SK-N-SH (cell line): ENCODE measurements around the gene LAMC2. TPM values are rescaled to one million over a fixed set of nuclear protein-coding genes. Genes with fewer than 3 reads are reported as not detected.

ENCODE experiments used
- CTCF ChIA-PET: fragments of 300-600, 350-600 bp; formaldehyde crosslinking; extraction: SDS; loops from one replicate; lab custom pipeline; 2021; lab: Yijun Ruan, JAX
- POLR2A ChIA-PET: fragments of 350-600 bp; sonication (Branson Sonifier 250); formaldehyde crosslinking; extraction: SDS; loops from one replicate; lab custom pipeline; 2020; ENCODE audit warnings: antibody characterized with exemption, inconsistent platforms; lab: Yijun Ruan, JAX
- DNase-seq: peaks from one replicate; pipeline ENCODE4 v3.0.0; 2012
- H2AFZ ChIP-seq: fragments of 200-600 bp; sonication (generic); 2 replicates; pipeline ENCODE4 v1.8.1; 2016; ENCODE audit warnings: antibody characterized with exemption, mild to moderate bottlenecking, low read depth
- H3F3A ChIP-seq: fragments of 200-600 bp; sonication (generic); replicated peaks from 2 replicates; pipeline ENCODE3; 2016; ENCODE audit warnings: antibody characterized with exemption, mild to moderate bottlenecking; ENCODE audit not compliant: insufficient read depth
- H3K27ac ChIP-seq, 2 experiments: fragments of 200-500 bp in 1 of 2; fragments of 200-600 bp in 1 of 2; sonication (Bioruptor generic) in 1 of 2; sonication (generic), shearing (Covaris generic) in 1 of 2; 2 replicates each; pipeline versions ENCODE4 v1.5.1 to v1.6.1; 2014 to 2016; ENCODE audit warnings: low read depth in 2 of 2, inconsistent platforms in 1 of 2, low read length in 1 of 2, mild to moderate bottlenecking in 1 of 2, mixed read lengths in 1 of 2
- H3K27me3 ChIP-seq: fragments of 200-600 bp; sonication (generic), shearing (Covaris generic); 2 replicates; pipeline ENCODE4 v1.6.1; 2016; ENCODE audit warnings: mixed run types; ENCODE audit not compliant: insufficient read depth
- H3K36me3 ChIP-seq, 2 experiments: fragments of 200-500 bp in 1 of 2; fragments of 200-600 bp in 1 of 2; sonication (Bioruptor generic) in 1 of 2; sonication (generic) in 1 of 2; replicated peaks in 1 of 2; 2 replicates each; pipeline versions ENCODE3 to v1.5.1; 2014 to 2016; ENCODE audit warnings: low read length in 1 of 2, mild to moderate bottlenecking in 1 of 2; ENCODE audit not compliant: insufficient read depth in 2 of 2, control insufficient read depth in 1 of 2
- H3K4me1 ChIP-seq, 2 experiments: fragments of 200-500 bp in 1 of 2; fragments of 200-600 bp in 1 of 2; sonication (Bioruptor generic) in 1 of 2; sonication (generic), shearing (Covaris generic) in 1 of 2; 2 replicates each; pipeline versions ENCODE4 v1.5.1 to v1.6.1; 2014 to 2016; ENCODE audit warnings: low read depth in 1 of 2, low read length in 1 of 2, mixed run types in 1 of 2; ENCODE audit not compliant: insufficient read depth in 2 of 2, control insufficient read depth in 1 of 2
- H3K4me2 ChIP-seq: fragments of 200-600 bp; sonication (generic), shearing (Covaris generic); 2 replicates; pipeline ENCODE4 v1.6.1; 2017; ENCODE audit warnings: mixed run types
- H3K4me3 ChIP-seq, 2 experiments: fragments of 200-500 bp in 1 of 2; fragments of 200-600 bp in 1 of 2; sonication (Bioruptor generic) in 1 of 2; sonication (generic), shearing (Covaris generic) in 1 of 2; 2 replicates each; pipeline versions ENCODE4 v1.5.1 to v1.8.1; 2014 to 2016; ENCODE audit warnings: low read depth in 2 of 2, inconsistent platforms in 1 of 2, low read length in 1 of 2, mild to moderate bottlenecking in 1 of 2, mixed read lengths in 1 of 2, moderate library complexity in 1 of 2
- H3K79me2 ChIP-seq: fragments of 200-600 bp; sonication (generic); 2 replicates; pipeline ENCODE4 v1.8.1; 2017; ENCODE audit warnings: mild to moderate bottlenecking; ENCODE audit not compliant: insufficient read depth
- H3K9ac ChIP-seq: fragments of 200-600 bp; sonication (generic); 2 replicates; pipeline ENCODE4 v1.6.1; 2017; ENCODE audit warnings: mixed run types
- H3K9me2 ChIP-seq: fragments of 200-600 bp; sonication (generic); 2 replicates; pipeline ENCODE4 v1.6.1; 2017; ENCODE audit warnings: mixed run types
- H3K9me3 ChIP-seq: fragments of 200-600 bp; sonication (generic); 2 replicates; pipeline ENCODE4 v1.6.1; 2017; ENCODE audit warnings: mixed run types, mild to moderate bottlenecking, moderate library complexity
- H4K20me1 ChIP-seq: fragments of 200-600 bp; sonication (generic); 2 replicates; pipeline ENCODE4 v1.6.1; 2017; ENCODE audit warnings: mild to moderate bottlenecking, mixed run types; ENCODE audit not compliant: insufficient read depth
- CTCF ChIP-seq: fragments of 200-600 bp; sonication (generic); IDR thresholded peaks from 2 replicates; pipeline ENCODE4 v1.6.1; 2017; ENCODE audit warnings: antibody characterized with exemption, mild to moderate bottlenecking, moderate library complexity
- EP300 ChIP-seq, 2 experiments: IDR thresholded peaks; 2 replicates each; pipeline versions ENCODE4 v1.4.0 to v1.6.1; 2012; ENCODE audit warnings: borderline replicate concordance in 1 of 2, low read depth in 1 of 2, low read length in 1 of 2
- EZH2phosphoT487 ChIP-seq: fragments of 200-600 bp; sonication (generic); IDR thresholded peaks from 2 replicates; pipeline ENCODE4 v1.6.1; 2017; ENCODE audit warnings: low read depth, mixed run types, mild to moderate bottlenecking, antibody characterized with exemption, moderate library complexity, borderline replicate concordance
- FOXM1 ChIP-seq: IDR thresholded peaks from 2 replicates; pipeline ENCODE4 v1.4.0; 2012; ENCODE audit warnings: low read depth, mild to moderate bottlenecking
- GABPA ChIP-seq: IDR thresholded peaks from 2 replicates; pipeline ENCODE4 v1.4.0; 2012; ENCODE audit warnings: low read depth, mild to moderate bottlenecking
- GATA2 ChIP-seq: sonication (generic); formaldehyde crosslinking; IDR thresholded peaks from 2 replicates; pipeline ENCODE4 v1.5.0; 2020; ENCODE audit warnings: mild to moderate bottlenecking, missing genetic modification reagents
- JUND ChIP-seq: IDR thresholded peaks from 2 replicates; pipeline ENCODE4 v1.4.0; 2012
- MAX ChIP-seq: IDR thresholded peaks from 2 replicates; pipeline ENCODE4 v1.4.0; 2012; ENCODE audit warnings: low read depth
- PBX3 ChIP-seq: IDR thresholded peaks from 2 replicates; pipeline ENCODE4; 2012
- RAD21 ChIP-seq: IDR thresholded peaks from 2 replicates; pipeline ENCODE4 v1.6.1; 2012; ENCODE audit warnings: mild to moderate bottlenecking, low read length
- REST ChIP-seq: IDR thresholded peaks from 2 replicates; pipeline ENCODE4 v1.6.1; 2012; ENCODE audit warnings: mild to moderate bottlenecking, low read depth, low read length, moderate library complexity
- RXRA ChIP-seq: IDR thresholded peaks from 2 replicates; pipeline ENCODE4 v1.4.0; 2012; ENCODE audit warnings: low read depth, mild to moderate bottlenecking, borderline replicate concordance
- TAF1 ChIP-seq: IDR thresholded peaks from 2 replicates; pipeline ENCODE4 v1.6.1; 2012; ENCODE audit warnings: low read depth, mild to moderate bottlenecking, low read length, moderate library complexity, borderline replicate concordance
- YY1 ChIP-seq: IDR thresholded peaks from 2 replicates; pipeline ENCODE4 v1.4.0; 2012; ENCODE audit warnings: low read depth, mild to moderate bottlenecking
- WGBS: methylation state at CpG from one replicate; pipeline ENCODE4 v1.1.6; 2017; ENCODE audit warnings: low lambda C conversion rate; 5-methylcytosine and 5-hydroxymethylcytosine counted together
- polyA plus RNA-seq, 3 experiments: library from polyadenylated mRNA; depleted of rRNA; stranded (reverse); fragments of >200 nt; gene quantifications; 2 replicates each; pipeline ENCODE4 v1.2.3, GENCODE V29; 2012

The LAMC2 gene
- polyA plus RNA-seq, 1 of the 3 experiments (the other 2 are of a cell fraction): 0.15 TPM

- H3K9ac ChIP-seq: no peak overlapping the region
- H3K27ac ChIP-seq: no peak overlapping the region
- H3K9me2 ChIP-seq: no peaks in the 10 kb centered on the region
- TF ChIP-seq REST: no peak
- no peak for TF ChIP-seq JUND
- no peak for TF ChIP-seq EP300 (IDR thresholded peaks at IDR 0.05; ENCODE audit: borderline replicate concordance in 1 of 2, low read depth in 1 of 2, low read length in 1 of 2)
- TF ChIP-seq FOXM1: no peak
- no peak for TF ChIP-seq EZH2phosphoT487
- TF ChIP-seq RXRA: no peak
- TF ChIP-seq CTCF: no peak
- no peak for TF ChIP-seq RAD21
- TF ChIP-seq PBX3: no peak
- no peak for TF ChIP-seq GABPA
- TF ChIP-seq, all 33 proteins: peak for 0
- no peak overlapping the region for H3K4me3 ChIP-seq
- no peaks in the 10 kb centered on the region for H3F3A ChIP-seq
- DNase-seq: no peak
- H3K9me3 ChIP-seq: no peaks in the 10 kb centered on the region
- POLR2A ChIA-PET: no interaction called here
- H3K27me3 ChIP-seq: 0 out of 2 replicates have a peak, but pooled peaks cover 4% of the 10 kb centered on the region
- H3K4me2 ChIP-seq: no peak overlapping the region
- CTCF ChIA-PET: interaction anchor here (0.6 to 2.3 kb wide), 3 partner anchors 11 to 34 kb away, joined by 3 to 10 read pairs (median 3); no protein-coding TSS in a partner anchor
- no peak overlapping the region for H2AFZ ChIP-seq
- no peaks in the 10 kb centered on the region for H3K79me2 ChIP-seq
- no peaks in the 10 kb centered on the region for H4K20me1 ChIP-seq
- H3K4me1 ChIP-seq: no peaks in the 10 kb centered on the region
- WGBS: 76% methylated on average over 11 of the region's 11 CpGs
- no peaks in the 10 kb centered on the region for H3K36me3 ChIP-seq
Observed at GRCh38 chr1:183247066-183247465, 61.0 kb downstream of the LAMC2 start.

- Histone ChIP-seq H3K79me2 (no peaks in the 10 kb centered on the region), H2AFZ (no peak overlapping the region), H3K4me2 (no peak overlapping the region), H4K20me1 (no peaks in the 10 kb centered on the region), H3K36me3 (no peaks in the 10 kb centered on the region), H3K27me3 (0 out of 2 replicates have a peak, but pooled peaks cover 4% of the 10 kb centered on the region), H3K9me2 (no peaks in the 10 kb centered on the region), H3K4me3 (no peak overlapping the region), H3K9me3 (no peaks in the 10 kb centered on the region), H3F3A (no peaks in the 10 kb centered on the region), H3K27ac (no peak overlapping the region), H3K4me1 (no peaks in the 10 kb centered on the region), H3K9ac (no peak overlapping the region)
- WGBS: 74% methylated on average over 3 of the region's 3 CpGs
- CTCF ChIA-PET: interaction anchor here (0.6 to 2.3 kb wide), 3 partner anchors 12 to 274 kb away, joined by 3 to 10 read pairs (median 3); no protein-coding TSS in a partner anchor
- DNase-seq: no peak
- POLR2A ChIA-PET: no interaction called here
- TF ChIP-seq TAF1: no peak
- TF ChIP-seq YY1: no peak
- no peak for TF ChIP-seq GATA2 (CRISPR knock-in tag)
- TF ChIP-seq MAX: no peak
Observed at GRCh38 chr1:183247484-183247883, 61.4 kb downstream of the LAMC2 start.
